T-cell (primary cell): ENCODE measurements around the gene ASAH2. TPM values are rescaled to one million over a fixed set of nuclear protein-coding genes. Genes with fewer than 3 reads are reported as not detected.

ENCODE experiments used
- ATAC-seq, 4 experiments: fragments of 200-7000 bp in 3 of 4; fragments of 150-1000 bp in 1 of 4; cut with Tn5 transposase; replicated peaks in 1 of 4; 1 replicate in 3 of 4; 2 replicates in 1 of 4; pipeline ENCODE4 v1.10.0; 2021; ENCODE audit warnings: moderate library complexity in 3 of 4, mild to moderate bottlenecking in 2 of 4, moderate number of reproducible peaks in 1 of 4
- CTCF ChIA-PET, 2 donors: fragments of 300-600 bp; sonication (Branson Sonifier 250); formaldehyde crosslinking; loops; one replicate each; lab custom pipeline; 2022; ENCODE audit warnings: antibody characterized with exemption in 2 of 2; lab: Charles Lee
- POLR2A ChIA-PET, 2 donors: fragments of 300-600 bp; sonication (Branson Sonifier 250); formaldehyde crosslinking; loops; one replicate each; lab custom pipeline; 2022; ENCODE audit warnings: antibody characterized with exemption in 2 of 2; lab: Charles Lee
- DNase-seq, 35 experiments: peaks; one replicate each; pipeline versions ENCODE4 v3.0.0 to v3.0.0-alpha.2; 2013 to 2023
- H3K27ac ChIP-seq: one replicate; pipeline ENCODE4 v1.5.1; 2013; ENCODE audit warnings: low read length
- H3K27me3 ChIP-seq, 2 experiments: replicated peaks in 1 of 2; 1 replicate in 1 of 2; 2 replicates in 1 of 2; pipeline versions ENCODE4 v1.6.1 to v1.7.0; 2013; ENCODE audit warnings: low read length in 1 of 2, mixed read lengths in 1 of 2; ENCODE audit not compliant: control insufficient read depth in 2 of 2, insufficient read depth in 2 of 2; ENCODE audit errors: extremely low read depth in 1 of 2
- H3K36me3 ChIP-seq, 2 donors: 1 replicate in 1 of 2; 2 replicates in 1 of 2; pipeline versions ENCODE4 v1.6.1 to v1.7.0; 2013; ENCODE audit warnings: low read length in 1 of 2; ENCODE audit not compliant: control insufficient read depth in 2 of 2, insufficient read depth in 1 of 2; ENCODE audit errors: extremely low read depth in 1 of 2
- H3K4me1 ChIP-seq, 2 experiments: 1 replicate in 1 of 2; 2 replicates in 1 of 2; pipeline versions ENCODE4 v1.6.1 to v1.7.0; 2013; ENCODE audit warnings: low read length in 2 of 2, mixed read lengths in 1 of 2; ENCODE audit not compliant: insufficient read depth in 2 of 2, control insufficient read depth in 1 of 2; ENCODE audit errors: extremely low read depth in 1 of 2
- H3K4me3 ChIP-seq, 2 donors: 1 replicate in 1 of 2; 2 replicates in 1 of 2; pipeline versions ENCODE4 v1.5.1 to v1.7.0; 2013; ENCODE audit warnings: mild to moderate bottlenecking in 2 of 2, low read length in 1 of 2, moderate library complexity in 1 of 2; ENCODE audit not compliant: control insufficient read depth in 1 of 2; ENCODE audit errors: extremely low read depth in 1 of 2
- H3K9me3 ChIP-seq: 2 replicates; pipeline ENCODE4 v1.7.0; 2013
- H3K27ac Mint-ChIP-seq, 2 donors: one replicate each; pipeline ENCODE4 v1.8.0; 2020 to 2021; ENCODE audit warnings: mild to moderate bottlenecking in 2 of 2, mixed read lengths in 2 of 2
- H3K27me3 Mint-ChIP-seq, 2 donors: one replicate each; pipeline ENCODE4 v1.8.0; 2021 to 2022; ENCODE audit warnings: mixed read lengths in 2 of 2
- H3K36me3 Mint-ChIP-seq: one replicate; pipeline ENCODE4 v1.8.0; 2021; ENCODE audit warnings: mixed read lengths
- H3K4me1 Mint-ChIP-seq, 3 donors: one replicate each; pipeline ENCODE4 v1.8.0; 2020 to 2022; ENCODE audit warnings: mixed read lengths in 3 of 3, mild to moderate bottlenecking in 1 of 3
- H3K4me3 Mint-ChIP-seq, 3 donors: one replicate each; pipeline ENCODE4 v1.8.0; 2020 to 2022; ENCODE audit warnings: mild to moderate bottlenecking in 3 of 3, mixed read lengths in 3 of 3, moderate library complexity in 3 of 3
- H3K9me3 Mint-ChIP-seq, 3 donors: one replicate each; pipeline ENCODE4 v1.8.0; 2020 to 2022; ENCODE audit warnings: mixed read lengths in 3 of 3
- WGBS: methylation state at CpG from one replicate; pipeline ENCODE4 v1.1.5; 2013; ENCODE audit warnings: missing lambda C conversion rate; ENCODE audit not compliant: insufficient coverage; 5-methylcytosine and 5-hydroxymethylcytosine counted together
- total RNA-seq, 35 experiments: library from RNA in 6 of 35; stranded (reverse) in 6 of 35; fragments of 120-200 nt in 1 of 35; gene quantifications; one replicate each; pipeline versions ENCODE4 v1.2.1 to v1.2.4 and lab custom pipeline; 2013 to 2026

ASAH2 gene
- total RNA-seq, 5 donors from 2014 or later (not counting 1 experiment from before 2014, with no cell fraction given), result 2.8 to 3.7 (median 3.4) TPM

DNA sequence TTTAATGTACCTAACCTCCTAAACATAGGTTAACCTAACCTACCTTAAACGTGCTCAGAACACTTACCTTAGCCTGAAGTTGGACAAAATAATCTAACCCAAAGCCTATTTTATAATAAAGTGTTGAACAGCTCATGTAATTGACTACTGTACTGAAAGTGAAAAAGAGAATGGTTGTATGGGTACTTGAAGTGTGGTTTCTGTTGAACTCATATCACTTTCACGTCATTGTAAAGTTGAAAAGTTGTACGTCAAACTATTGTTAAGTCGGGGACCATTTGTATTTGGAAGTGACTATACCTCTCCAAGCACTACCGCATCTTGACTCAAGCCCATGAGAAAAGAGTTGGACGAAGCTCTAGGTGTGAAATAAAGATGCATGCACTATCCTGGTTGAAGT lies 37.9 kb upstream of the ASAH2 start:
- Mint-ChIP-seq H3K36me3 (no peaks in the 10 kb centered on the region), H3K27me3 (peaks cover 0 to 17% of the 10 kb centered on the region in 2 donors), H3K4me3 (no peak overlapping the region), H3K9me3 (no peaks in the 10 kb centered on the region), H3K27ac (no peak overlapping the region), H3K4me1 (no peaks in the 10 kb centered on the region)
- DNase-seq (no peak), ATAC-seq (no peak)
- Histone ChIP-seq H3K4me3 (no peak overlapping the region), H3K27me3 (peaks cover 0 to 3% of the 10 kb centered on the region in 2 experiments), H3K4me1 (peaks cover 0 to 2% of the 10 kb centered on the region in 2 experiments), H3K36me3 (no peaks in the 10 kb centered on the region), H3K27ac (no peak overlapping the region), H3K9me3 (no peaks in the 10 kb centered on the region)
- POLR2A ChIA-PET, result no interaction called here
- CTCF ChIA-PET, result no interaction called here
- WGBS, result no CpG with 5 or more reads among the region's 6 CpGs

GRCh38 chr10:50286996-50287803 lies 35.9 kb upstream of the ASAH2 start:
- H3K36me3 Mint-ChIP-seq, result no peaks in the 10 kb centered on the region
- DNase-seq (no peak), ATAC-seq (no peak)
- H3K27me3 Mint-ChIP-seq, result peaks cover 9 to 30% of the 10 kb centered on the region in 2 donors
- ChIA-PET CTCF (no interaction called here), POLR2A (no interaction called here)
- Histone ChIP-seq H3K4me1 (no peaks in the 10 kb centered on the region), H3K27ac (no peak overlapping the region), H3K27me3 (peaks cover 0 to 3% of the 10 kb centered on the region in 2 experiments), H3K9me3 (no peaks in the 10 kb centered on the region), H3K4me3 (no peak overlapping the region), H3K36me3 (no peaks in the 10 kb centered on the region)
- no peaks in the 10 kb centered on the region for H3K9me3 Mint-ChIP-seq
- no peak overlapping the region for H3K4me3 Mint-ChIP-seq
- H3K27ac Mint-ChIP-seq, result no peak overlapping the region
- no peaks in the 10 kb centered on the region for H3K4me1 Mint-ChIP-seq
- WGBS, result 98% methylated on average over 5 of the region's 9 CpGs

GRCh38 chr10:50286517-50286916 lies 35.2 kb upstream of the ASAH2 start:
- no peak overlapping the region for H3K4me3 ChIP-seq
- Mint-ChIP-seq H3K36me3 (no peaks in the 10 kb centered on the region), H3K9me3 (no peaks in the 10 kb centered on the region), H3K27ac (no peak overlapping the region), H3K4me3 (no peak overlapping the region), H3K27me3 (peaks cover 16 to 37% of the 10 kb centered on the region in 2 donors), H3K4me1 (no peaks in the 10 kb centered on the region)
- DNase-seq (no peak), ATAC-seq (no peak)
- no peaks in the 10 kb centered on the region for H3K4me1 ChIP-seq
- peaks cover 0 to 3% of the 10 kb centered on the region in 2 experiments for H3K27me3 ChIP-seq
- H3K9me3 ChIP-seq, result no peaks in the 10 kb centered on the region
- 0% methylated on average over 1 of the region's 2 CpGs for WGBS
- ChIA-PET POLR2A (no interaction called here), CTCF (no interaction called here)
- no peaks in the 10 kb centered on the region for H3K36me3 ChIP-seq
- no peak overlapping the region for H3K27ac ChIP-seq

GRCh38 chr10:50281967-50282522 lies 30.7 kb upstream of the ASAH2 start:
- no peaks in the 10 kb centered on the region for H3K9me3 ChIP-seq
- Mint-ChIP-seq H3K27me3 (peaks cover 27 to 49% of the 10 kb centered on the region in 2 donors), H3K36me3 (no peaks in the 10 kb centered on the region), H3K4me3 (no peak overlapping the region), H3K4me1 (no peaks in the 10 kb centered on the region), H3K9me3 (no peaks in the 10 kb centered on the region), H3K27ac (no peak overlapping the region)
- H3K4me3 ChIP-seq, result no peak overlapping the region
- DNase-seq (no peak), ATAC-seq (no peak)
- H3K4me1 ChIP-seq, result no peaks in the 10 kb centered on the region
- H3K27ac ChIP-seq, result no peak overlapping the region
- ChIA-PET POLR2A (no interaction called here), CTCF (no interaction called here)
- H3K27me3 ChIP-seq, result peaks cover 4 to 7% of the 10 kb centered on the region in 2 experiments
- WGBS, result 85% methylated on average over 2 of the region's 4 CpGs
- H3K36me3 ChIP-seq, result no peaks in the 10 kb centered on the region

- Histone ChIP-seq H3K4me3 (no peak overlapping the region), H3K27me3 (peaks cover 4 to 7% of the 10 kb centered on the region in 2 experiments), H3K27ac (no peak overlapping the region), H3K36me3 (no peaks in the 10 kb centered on the region), H3K9me3 (no peaks in the 10 kb centered on the region), H3K4me1 (no peaks in the 10 kb centered on the region)
- H3K4me1 Mint-ChIP-seq, result no peaks in the 10 kb centered on the region
- ATAC-seq, result no peak
- DNase-seq, result no peak
- H3K36me3 Mint-ChIP-seq, result no peaks in the 10 kb centered on the region
- H3K4me3 Mint-ChIP-seq, result no peak overlapping the region
- POLR2A ChIA-PET, result no interaction called here
- no peaks in the 10 kb centered on the region for H3K9me3 Mint-ChIP-seq
- WGBS, result 55% methylated on average over 4 of the region's 8 CpGs
- CTCF ChIA-PET, result no interaction called here
- H3K27me3 Mint-ChIP-seq, result peaks cover 33 to 47% of the 10 kb centered on the region in 2 donors
- no peak overlapping the region for H3K27ac Mint-ChIP-seq
These were observed 30.1 kb upstream of the ASAH2 start for GRCh38 chr10:50281210-50281966.

DNA sequence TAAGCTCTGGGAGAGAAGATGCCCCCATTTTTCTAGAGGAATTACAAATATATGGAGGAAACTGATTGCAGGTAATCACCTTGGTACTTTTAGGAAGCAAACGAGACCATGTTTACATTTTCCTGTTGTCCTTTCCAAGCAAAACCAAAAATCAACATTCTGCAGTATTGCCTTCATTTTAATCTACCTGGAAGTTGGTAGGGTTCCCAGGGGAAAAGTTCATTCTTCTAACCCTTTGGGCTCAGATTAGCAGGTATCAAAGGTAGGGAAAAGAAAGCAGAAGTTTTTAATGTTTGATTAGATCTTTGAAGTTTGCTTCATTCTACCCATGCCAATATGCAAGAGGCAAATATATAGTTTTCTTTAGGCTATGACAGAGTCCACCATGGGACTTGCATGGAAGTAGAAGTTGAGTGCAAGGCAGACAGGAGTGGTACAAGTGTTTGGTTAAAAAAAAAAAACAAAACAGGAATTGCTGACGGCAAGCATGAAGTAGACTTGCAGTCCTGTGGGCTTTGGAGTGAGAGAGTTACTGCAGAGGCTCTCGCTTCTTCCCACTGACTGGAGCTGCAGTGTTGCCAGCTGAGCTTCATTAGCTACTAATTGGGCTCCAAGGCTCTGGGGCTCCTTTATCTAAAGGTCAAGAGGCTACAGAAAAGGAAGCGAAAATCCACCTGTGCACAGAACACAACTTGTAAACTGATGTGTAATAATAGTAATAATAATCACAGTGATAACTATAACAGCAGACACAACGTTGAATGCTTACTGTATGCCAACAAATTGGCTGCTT lies 28.9 kb upstream of the ASAH2 start:
- Histone ChIP-seq H3K4me1 (no peaks in the 10 kb centered on the region), H3K4me3 (no peak overlapping the region), H3K9me3 (no peaks in the 10 kb centered on the region), H3K27ac (no peak overlapping the region), H3K36me3 (no peaks in the 10 kb centered on the region), H3K27me3 (peaks cover 4 to 8% of the 10 kb centered on the region in 2 experiments)
- Mint-ChIP-seq H3K27me3 (peaks cover 35 to 50% of the 10 kb centered on the region in 2 donors), H3K4me1 (no peaks in the 10 kb centered on the region), H3K4me3 (no peak overlapping the region), H3K36me3 (no peaks in the 10 kb centered on the region), H3K27ac (no peak overlapping the region), H3K9me3 (no peaks in the 10 kb centered on the region)
- WGBS, result 93% methylated on average over 2 of the region's 5 CpGs
- ChIA-PET POLR2A (no interaction called here), CTCF (interaction anchor here in 1 of 2 donors (0.5 kb wide), 1 partner anchor 32 kb away, joined by 5 read pairs; no protein-coding TSS in a partner anchor)
- no peak for DNase-seq
- no peak for ATAC-seq
